HCT116 (cell line): Measurements from ENCODE around the gene TMCO6. TPM values are rescaled to one million over a fixed set of nuclear protein-coding genes. Genes with fewer than 3 reads are reported as not detected.

ENCODE experiments used
- ATAC-seq: fragments of 200-7000 bp; cut with Tn5 transposase; 2 replicates; pipeline ENCODE4 v1.9.1; 2020; ENCODE audit warnings: mild to moderate bottlenecking, moderate library complexity
- BruUV-seq: library from RNA; stranded (reverse); fragments of 400-500 nt; replicated peaks from 2 replicates; lab custom pipeline; 2021; lab: Mats Ljungman, UMichigan
- CTCF ChIA-PET: fragments of 300-600 bp; sonication (Branson Sonifier 250); formaldehyde crosslinking; loops from one replicate; lab custom pipeline; 2021; ENCODE audit warnings: antibody characterized with exemption; lab: Charles Lee
- POLR2A ChIA-PET: fragments of 300-600, 350-600 bp; sonication (Branson Sonifier 250); formaldehyde crosslinking; loops from one replicate; lab custom pipeline; 2021; ENCODE audit warnings: antibody characterized with exemption; lab: Charles Lee
- RAD21 ChIA-PET, 2 experiments: fragments of 300-600 bp; sonication (Branson Sonifier 250); formaldehyde crosslinking; loops; one replicate each; lab custom pipeline; 2023; ENCODE audit warnings: low total read pairs in 2 of 2; ENCODE audit not compliant: uncharacterized antibody in 2 of 2, unreplicated experiment in 2 of 2, low non-redundant PET in 1 of 2; lab: Charles Lee
- DNase-seq: peaks from one replicate; pipeline ENCODE4 v3.0.0-alpha.2; 2010; ENCODE audit warnings: low read depth, low spot score
- H2AFZ ChIP-seq: fragments of 200-600 bp; shearing (Covaris generic), sonication (generic); 2 replicates; pipeline ENCODE4 v1.6.1; 2017; ENCODE audit warnings: low read depth, mixed run types, mixed read lengths, antibody characterized with exemption, low read length; ENCODE audit not compliant: poor library complexity, severe bottlenecking
- H3K27ac ChIP-seq: 2 replicates; pipeline ENCODE4 v1.5.1; 2012; ENCODE audit warnings: low read depth, low read length
- H3K27me3 ChIP-seq: fragments of 200-600 bp; sonication (generic); 2 replicates; pipeline ENCODE4 v1.6.1; 2016; ENCODE audit warnings: mixed run types, low read length, mixed read lengths; ENCODE audit not compliant: insufficient read depth
- H3K36me3 ChIP-seq, 2 experiments: fragments of 200-500 bp in 1 of 2; fragments of 200-600 bp in 1 of 2; sonication (Bioruptor generic) in 1 of 2; sonication (generic) in 1 of 2; 2 replicates each; pipeline versions ENCODE4 v1.5.1 to v1.6.1; 2014 to 2016; ENCODE audit warnings: low read length in 2 of 2, inconsistent platforms in 1 of 2, mixed read lengths in 1 of 2, mixed run types in 1 of 2; ENCODE audit not compliant: insufficient read depth in 2 of 2, control insufficient read depth in 1 of 2
- H3K4me1 ChIP-seq, 2 experiments: fragments of 200-600 bp in 1 of 2; sonication (generic) in 1 of 2; 2 replicates each; pipeline versions ENCODE4 v1.5.1 to v1.6.1; 2012 to 2017; ENCODE audit warnings: low read length in 2 of 2, inconsistent platforms in 1 of 2, mild to moderate bottlenecking in 1 of 2, mixed read lengths in 1 of 2, mixed run types in 1 of 2, moderate library complexity in 1 of 2; ENCODE audit not compliant: insufficient read depth in 2 of 2, control insufficient read depth in 1 of 2
- H3K4me2 ChIP-seq: fragments of 200-600 bp; sonication (generic); 2 replicates; pipeline ENCODE4 v1.6.1; 2017; ENCODE audit warnings: mixed run types, low read length, mixed read lengths
- H3K4me3 ChIP-seq, 2 experiments: fragments of 200-600 bp in 1 of 2; sonication (generic) in 1 of 2; replicated peaks in 1 of 2; 2 replicates each; pipeline ENCODE4 v1.5.1; 2011 to 2016; ENCODE audit warnings: low read length in 2 of 2, control low read depth in 1 of 2, low read depth in 1 of 2, mild to moderate bottlenecking in 1 of 2, mixed read lengths in 1 of 2, mixed run types in 1 of 2
- H3K79me2 ChIP-seq: fragments of 200-600 bp; sonication (generic); 2 replicates; pipeline ENCODE4 v1.6.1; 2017; ENCODE audit warnings: mild to moderate bottlenecking, mixed run types, low read length, moderate library complexity, mixed read lengths; ENCODE audit not compliant: insufficient read depth
- H3K9ac ChIP-seq: fragments of 200-600 bp; sonication (generic); 2 replicates; pipeline ENCODE4 v1.6.1; 2016; ENCODE audit warnings: low read length, mixed read lengths
- H3K9me2 ChIP-seq: fragments of 200-600 bp; sonication (generic), shearing (Covaris generic); 2 replicates; pipeline ENCODE4 v1.6.1; 2017; ENCODE audit warnings: mixed run types, mild to moderate bottlenecking, moderate library complexity; ENCODE audit not compliant: insufficient read depth
- H3K9me3 ChIP-seq, 2 experiments: fragments of 200-500 bp in 1 of 2; fragments of 200-600 bp in 1 of 2; sonication (Bioruptor generic) in 1 of 2; sonication (generic) in 1 of 2; 2 replicates each; pipeline ENCODE4 v1.6.1; 2014 to 2017; ENCODE audit warnings: low read length in 2 of 2, mixed read lengths in 2 of 2, inconsistent platforms in 1 of 2, low read depth in 1 of 2, mild to moderate bottlenecking in 1 of 2, mixed run types in 1 of 2, moderate library complexity in 1 of 2; ENCODE audit not compliant: control insufficient read depth in 1 of 2, insufficient read depth in 1 of 2
- H4K20me1 ChIP-seq: fragments of 200-600 bp; sonication (generic), shearing (Covaris generic); 2 replicates; pipeline ENCODE4 v1.6.1; 2017; ENCODE audit warnings: mixed run types, mild to moderate bottlenecking, moderate library complexity; ENCODE audit not compliant: insufficient read depth
- CBX3 ChIP-seq: IDR thresholded peaks from 2 replicates; pipeline ENCODE4 v1.6.1; 2012; ENCODE audit warnings: low read depth
- CEBPB ChIP-seq: IDR thresholded peaks from 2 replicates; pipeline ENCODE4 v1.6.1; 2012; ENCODE audit warnings: low read depth
- EGR1 ChIP-seq: IDR thresholded peaks from 2 replicates; pipeline ENCODE4 v1.6.1; 2012; ENCODE audit warnings: low read depth
- ELF1 ChIP-seq: IDR thresholded peaks from 2 replicates; pipeline ENCODE4 v1.6.1; 2012; ENCODE audit warnings: low read depth, borderline replicate concordance
- EZH2 ChIP-seq: fragments of 200-600 bp; sonication (generic); IDR thresholded peaks from 2 replicates; pipeline ENCODE4 v1.6.1; 2017; ENCODE audit warnings: antibody characterized with exemption, mixed run types
- EZH2phosphoT487 ChIP-seq: fragments of 200-600 bp; IDR thresholded peaks from 2 replicates; pipeline ENCODE4 v1.6.1; 2018; ENCODE audit warnings: antibody characterized with exemption, borderline replicate concordance
- FOSL1 ChIP-seq: IDR thresholded peaks from 2 replicates; pipeline ENCODE4 v1.6.1; 2012; ENCODE audit warnings: low read depth
- POLR2A ChIP-seq: IDR thresholded peaks from 2 replicates; pipeline ENCODE4 v1.7.0; 2011; ENCODE audit warnings: borderline replicate concordance; ENCODE audit not compliant: insufficient read depth, insufficient read length; ENCODE audit errors: extremely low read depth
- POLR2AphosphoS5 ChIP-seq: IDR thresholded peaks from 2 replicates; pipeline ENCODE4 v1.6.1; 2011; ENCODE audit warnings: mild to moderate bottlenecking, low read depth, low read length, moderate library complexity
- RAD21 ChIP-seq: IDR thresholded peaks from 2 replicates; pipeline ENCODE4 v1.6.1; 2012; ENCODE audit warnings: low read depth, mild to moderate bottlenecking
- SIN3A ChIP-seq: IDR thresholded peaks from 2 replicates; pipeline ENCODE4 v1.6.1; 2012; ENCODE audit warnings: low read depth
- SP1 ChIP-seq: IDR thresholded peaks from 2 replicates; pipeline ENCODE4 v1.6.1; 2012; ENCODE audit warnings: low read depth
- SRF ChIP-seq: IDR thresholded peaks from 2 replicates; pipeline ENCODE4 v1.6.1; 2012; ENCODE audit warnings: low read depth
- TCF7L2 ChIP-seq: IDR thresholded peaks from 2 replicates; pipeline ENCODE4 v1.7.0; 2011; ENCODE audit warnings: borderline replicate concordance, inconsistent platforms; ENCODE audit not compliant: insufficient read depth, insufficient read length; ENCODE audit errors: extremely low read depth
- ZFX ChIP-seq: fragments of 450-650 bp; IDR thresholded peaks from 2 replicates; pipeline ENCODE4 v1.6.1; 2017
- ZNF274 ChIP-seq: fragments of 200-500 bp; sonication (Bioruptor generic); IDR thresholded peaks from 2 replicates; pipeline ENCODE4 v1.6.1; 2014; ENCODE audit warnings: mild to moderate bottlenecking, low read depth, low read length, inconsistent platforms
- intact Hi-C: fragments of 100-400 bp; cut with micrococcal nuclease; formaldehyde crosslinking; loops from 2 replicates; pipeline ENCODE4 v1.10.0; 2022
- total RNA-seq: library from RNA; stranded (reverse); gene quantifications from one replicate; pipeline ENCODE4 v1.2.1, GENCODE V29; 2021; ENCODE audit not compliant: unreplicated experiment
- TF ChIP-seq, protein P1 (sequence below): IDR thresholded peaks from 2 replicates; pipeline ENCODE4 v1.6.1; 2012
- TF ChIP-seq, protein P2 (sequence below), 3 experiments: fragments of 200-600 bp in 1 of 3; sonication (generic) in 1 of 3; IDR thresholded peaks in 2 of 3; conservative IDR thresholded peaks in 1 of 3; 2 replicates each; pipeline ENCODE4 v1.5.1; 2012 to 2017; ENCODE audit warnings: low read depth in 2 of 3, low read length in 2 of 3, antibody characterized with exemption in 1 of 3, borderline replicate concordance in 1 of 3, control low read depth in 1 of 3, mild to moderate bottlenecking in 1 of 3, mixed read lengths in 1 of 3, mixed run types in 1 of 3, moderate library complexity in 1 of 3; ENCODE audit not compliant: insufficient read depth in 1 of 3
- TF ChIP-seq, protein P3 (sequence below): IDR thresholded peaks from 2 replicates; pipeline ENCODE4 v1.6.1; 2012; ENCODE audit warnings: low read depth
- TF ChIP-seq, protein P4 (sequence below): IDR thresholded peaks from 2 replicates; pipeline ENCODE4 v1.6.1; 2012

TMCO6 gene
- total RNA-seq, 1 experiment from 2014 or later, result 28.0 TPM

DNA sequence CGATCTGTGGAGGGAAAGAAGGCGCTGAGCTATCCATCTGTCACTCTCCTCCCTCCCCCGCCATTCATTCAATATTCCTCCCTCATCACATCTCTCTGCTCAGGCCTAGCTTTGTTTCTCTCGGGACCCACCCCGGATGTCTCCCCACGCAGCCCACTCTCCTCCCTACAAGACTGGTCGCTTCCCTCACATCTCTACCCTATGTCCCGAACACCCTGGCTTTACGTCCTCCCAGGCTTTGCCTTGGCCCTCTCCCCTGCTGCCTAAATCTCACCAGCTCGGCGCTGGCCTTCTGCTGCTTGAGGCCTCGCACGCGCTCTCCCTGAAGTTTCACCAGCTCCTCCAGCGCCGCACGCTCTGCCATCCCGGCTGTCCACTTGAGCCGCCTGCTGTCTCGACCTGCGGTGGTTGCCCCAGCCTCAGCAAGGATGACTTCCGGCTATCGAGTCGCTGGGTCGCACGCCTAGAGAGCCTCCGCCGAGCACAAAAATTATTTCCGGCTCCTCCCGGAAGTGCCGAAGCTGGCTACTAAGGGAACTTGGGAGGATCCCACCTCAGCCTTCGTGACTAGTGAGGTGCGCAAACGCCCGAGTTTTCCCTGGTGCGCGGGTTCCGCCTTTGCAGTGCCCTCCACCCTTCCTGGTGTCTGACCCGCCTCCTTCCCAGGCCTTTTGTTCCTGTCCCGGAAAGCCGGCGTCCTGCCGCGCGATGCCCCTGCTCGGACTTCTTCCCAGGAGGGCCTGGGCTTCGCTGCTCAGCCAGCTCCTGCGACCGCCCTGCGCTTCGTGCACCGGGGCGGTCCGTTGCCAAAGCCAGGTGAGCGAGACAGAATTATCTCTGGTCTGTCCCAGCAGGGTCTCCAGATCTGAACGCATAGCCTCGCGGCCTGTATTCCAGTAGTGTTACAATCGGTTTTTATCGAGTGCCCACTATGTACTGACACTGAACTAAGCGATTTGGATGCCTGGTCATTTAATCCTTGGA is 52.0 kb downstream of the TMCO6 start, which contains the start of the genes HARS1 and HARS2:
Gene HARS1 (minus strand): TSS at position 430 of the 984 bp plus-strand sequence. CDS start 66 bp downstream, at position 364.
Gene HARS2 (plus strand): TSS at position 515 of the 984 bp plus-strand sequence. CDS start 194 bp downstream, at position 709.
- Histone ChIP-seq H3K9ac (peak within 1 kb of the TSS; percentile 81), H3K79me2 (peaks cover 87% of the 10 kb centered on the region), H3K36me3 (peaks cover 35 to 40% of the 10 kb centered on the region in 2 experiments)
- TF ChIP-seq ELF1 (peak; percentile 96), EZH2phosphoT487 (no peak), ZNF274 (no peak), CBX3 (peak; percentile 96), CEBPB (no peak), EGR1 (peak; percentile 42; the same call in 1 of the 2 replicates), RAD21 (no peak), SP1 (peak; percentile 74), SIN3A (peak; percentile 97), TCF7L2 (peak; percentile 16), SRF (peak; percentile 38; the same call in 1 of the 2 replicates), EZH2 (no peak), ZFX (peak; percentile 84), POLR2AphosphoS5 (peak; percentile 96), POLR2A (peak; percentile 94), FOSL1 (no peak)
- TF ChIP-seq, protein P1, sequence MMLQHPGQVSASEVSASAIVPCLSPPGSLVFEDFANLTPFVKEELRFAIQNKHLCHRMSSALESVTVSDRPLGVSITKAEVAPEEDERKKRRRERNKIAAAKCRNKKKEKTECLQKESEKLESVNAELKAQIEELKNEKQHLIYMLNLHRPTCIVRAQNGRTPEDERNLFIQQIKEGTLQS, result no peak
- TF ChIP-seq, protein P2, sequence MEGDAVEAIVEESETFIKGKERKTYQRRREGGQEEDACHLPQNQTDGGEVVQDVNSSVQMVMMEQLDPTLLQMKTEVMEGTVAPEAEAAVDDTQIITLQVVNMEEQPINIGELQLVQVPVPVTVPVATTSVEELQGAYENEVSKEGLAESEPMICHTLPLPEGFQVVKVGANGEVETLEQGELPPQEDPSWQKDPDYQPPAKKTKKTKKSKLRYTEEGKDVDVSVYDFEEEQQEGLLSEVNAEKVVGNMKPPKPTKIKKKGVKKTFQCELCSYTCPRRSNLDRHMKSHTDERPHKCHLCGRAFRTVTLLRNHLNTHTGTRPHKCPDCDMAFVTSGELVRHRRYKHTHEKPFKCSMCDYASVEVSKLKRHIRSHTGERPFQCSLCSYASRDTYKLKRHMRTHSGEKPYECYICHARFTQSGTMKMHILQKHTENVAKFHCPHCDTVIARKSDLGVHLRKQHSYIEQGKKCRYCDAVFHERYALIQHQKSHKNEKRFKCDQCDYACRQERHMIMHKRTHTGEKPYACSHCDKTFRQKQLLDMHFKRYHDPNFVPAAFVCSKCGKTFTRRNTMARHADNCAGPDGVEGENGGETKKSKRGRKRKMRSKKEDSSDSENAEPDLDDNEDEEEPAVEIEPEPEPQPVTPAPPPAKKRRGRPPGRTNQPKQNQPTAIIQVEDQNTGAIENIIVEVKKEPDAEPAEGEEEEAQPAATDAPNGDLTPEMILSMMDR (IDR thresholded peaks at IDR 0.05 in 2 of 3, conservative IDR thresholded peaks at IDR 0.05 in 1 of 3; ENCODE audit: borderline replicate concordance in 1 of 3, insufficient read depth in 1 of 3, low read depth in 2 of 3, low read length in 2 of 3), result no peak
- TF ChIP-seq, protein P3, sequence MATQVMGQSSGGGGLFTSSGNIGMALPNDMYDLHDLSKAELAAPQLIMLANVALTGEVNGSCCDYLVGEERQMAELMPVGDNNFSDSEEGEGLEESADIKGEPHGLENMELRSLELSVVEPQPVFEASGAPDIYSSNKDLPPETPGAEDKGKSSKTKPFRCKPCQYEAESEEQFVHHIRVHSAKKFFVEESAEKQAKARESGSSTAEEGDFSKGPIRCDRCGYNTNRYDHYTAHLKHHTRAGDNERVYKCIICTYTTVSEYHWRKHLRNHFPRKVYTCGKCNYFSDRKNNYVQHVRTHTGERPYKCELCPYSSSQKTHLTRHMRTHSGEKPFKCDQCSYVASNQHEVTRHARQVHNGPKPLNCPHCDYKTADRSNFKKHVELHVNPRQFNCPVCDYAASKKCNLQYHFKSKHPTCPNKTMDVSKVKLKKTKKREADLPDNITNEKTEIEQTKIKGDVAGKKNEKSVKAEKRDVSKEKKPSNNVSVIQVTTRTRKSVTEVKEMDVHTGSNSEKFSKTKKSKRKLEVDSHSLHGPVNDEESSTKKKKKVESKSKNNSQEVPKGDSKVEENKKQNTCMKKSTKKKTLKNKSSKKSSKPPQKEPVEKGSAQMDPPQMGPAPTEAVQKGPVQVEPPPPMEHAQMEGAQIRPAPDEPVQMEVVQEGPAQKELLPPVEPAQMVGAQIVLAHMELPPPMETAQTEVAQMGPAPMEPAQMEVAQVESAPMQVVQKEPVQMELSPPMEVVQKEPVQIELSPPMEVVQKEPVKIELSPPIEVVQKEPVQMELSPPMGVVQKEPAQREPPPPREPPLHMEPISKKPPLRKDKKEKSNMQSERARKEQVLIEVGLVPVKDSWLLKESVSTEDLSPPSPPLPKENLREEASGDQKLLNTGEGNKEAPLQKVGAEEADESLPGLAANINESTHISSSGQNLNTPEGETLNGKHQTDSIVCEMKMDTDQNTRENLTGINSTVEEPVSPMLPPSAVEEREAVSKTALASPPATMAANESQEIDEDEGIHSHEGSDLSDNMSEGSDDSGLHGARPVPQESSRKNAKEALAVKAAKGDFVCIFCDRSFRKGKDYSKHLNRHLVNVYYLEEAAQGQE, result no peak
- TF ChIP-seq, protein P4, sequence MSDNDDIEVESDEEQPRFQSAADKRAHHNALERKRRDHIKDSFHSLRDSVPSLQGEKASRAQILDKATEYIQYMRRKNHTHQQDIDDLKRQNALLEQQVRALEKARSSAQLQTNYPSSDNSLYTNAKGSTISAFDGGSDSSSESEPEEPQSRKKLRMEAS, result peak; percentile 88
- TF ChIP-seq, all 23 proteins: peak for 11
- Histone ChIP-seq H3K4me2 (peak within 1 kb of the TSS; percentile 87), H3K9me3 (no peaks in the 10 kb centered on the region), H3K4me3 (peak within 1 kb of the TSS; percentile 78 to 94), H3K4me1 (peaks cover 0 to 9% of the 10 kb centered on the region in 2 experiments; a peak in 2 of 4 replicates), H4K20me1 (no peaks in the 10 kb centered on the region), H2AFZ (no peak within 1 kb of the TSS), H3K27me3 (no peaks in the 10 kb centered on the region), H3K27ac (peak within 1 kb of the TSS; percentile 90), H3K9me2 (no peaks in the 10 kb centered on the region)
- ATAC-seq (peak; percentile 96), DNase-seq (peak; percentile 97)
- POLR2A ChIA-PET, result interaction anchor here (0.6 to 2.2 kb wide), 8 partner anchors 9 to 345 kb away, joined by 3 to 15 read pairs (median 6); partner anchors contain the start of genes HBEGF, IK, NDUFA2 and ZMAT2
- CTCF ChIA-PET, result no interaction called here
- intact Hi-C loops, result loop anchor here (2.0 kb wide), 1 partner anchor 26 kb away; the partner anchor contains the start of gene WDR55
- RAD21 ChIA-PET, result no interaction called here
- BruUV-seq, result no TSS peak
